ENCODE measurements around the gene KRT14. TPM values are rescaled to one million over a fixed set of nuclear protein-coding genes. Genes with fewer than 3 reads are reported as not detected.

Gene KRT14
- total RNA-seq, 1 donor from 2014 or later = 1.0 TPM

DNA sequence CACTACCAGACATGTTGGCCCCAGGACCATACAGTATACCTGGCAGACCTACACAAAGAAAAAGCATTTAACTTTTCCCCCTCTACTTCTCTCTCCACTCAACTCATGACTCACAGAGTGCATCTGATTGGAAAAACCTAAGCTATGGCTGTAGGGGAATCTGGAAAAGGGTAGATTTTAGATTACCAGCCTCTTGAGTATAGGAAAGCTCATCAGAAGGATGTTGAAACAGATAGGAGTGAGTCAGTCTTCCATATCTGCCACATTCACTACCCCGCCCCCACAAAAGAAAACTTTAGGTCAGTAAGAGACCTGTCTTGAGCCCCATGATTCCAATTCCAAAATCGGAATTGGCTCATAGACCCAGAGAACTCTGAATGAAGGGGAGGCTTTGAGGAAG lies 27.1 kb downstream of the KRT14 start:
- H3K27me3 ChIP-seq (ENCODE audit: insufficient read depth, low read length) = peaks cover 38% of the 10 kb centered on the region
- H3K9me3 Mint-ChIP-seq (ENCODE audit: unreplicated experiment) = no peaks in the 10 kb centered on the region

GRCh38 chr17:41556931-41557330 lies 29.8 kb downstream of the KRT14 start:
- H3K9ac ChIP-seq (ENCODE audit: low read length) = no peak overlapping the region
- H3K9me3 Mint-ChIP-seq (ENCODE audit: unreplicated experiment) = no peaks in the 10 kb centered on the region
- DNase-seq (ENCODE audit: low read depth) (no peak), FAIRE-seq (no peak)
- no peaks in the 10 kb centered on the region for H3K36me3 ChIP-seq (ENCODE audit: insufficient read depth, low read length)
- peaks cover 29% of the 10 kb centered on the region for H3K27me3 Mint-ChIP-seq (ENCODE audit: low read depth, unreplicated experiment)
- no peaks in the 10 kb centered on the region for H3K36me3 Mint-ChIP-seq (ENCODE audit: low read depth, unreplicated experiment)
- peaks cover 20% of the 10 kb centered on the region for H3K27me3 ChIP-seq (ENCODE audit: insufficient read depth, low read length)
- no peaks in the 10 kb centered on the region for H3K4me1 ChIP-seq (ENCODE audit: insufficient read depth, low read length)
- TF ChIP-seq, protein P1, sequence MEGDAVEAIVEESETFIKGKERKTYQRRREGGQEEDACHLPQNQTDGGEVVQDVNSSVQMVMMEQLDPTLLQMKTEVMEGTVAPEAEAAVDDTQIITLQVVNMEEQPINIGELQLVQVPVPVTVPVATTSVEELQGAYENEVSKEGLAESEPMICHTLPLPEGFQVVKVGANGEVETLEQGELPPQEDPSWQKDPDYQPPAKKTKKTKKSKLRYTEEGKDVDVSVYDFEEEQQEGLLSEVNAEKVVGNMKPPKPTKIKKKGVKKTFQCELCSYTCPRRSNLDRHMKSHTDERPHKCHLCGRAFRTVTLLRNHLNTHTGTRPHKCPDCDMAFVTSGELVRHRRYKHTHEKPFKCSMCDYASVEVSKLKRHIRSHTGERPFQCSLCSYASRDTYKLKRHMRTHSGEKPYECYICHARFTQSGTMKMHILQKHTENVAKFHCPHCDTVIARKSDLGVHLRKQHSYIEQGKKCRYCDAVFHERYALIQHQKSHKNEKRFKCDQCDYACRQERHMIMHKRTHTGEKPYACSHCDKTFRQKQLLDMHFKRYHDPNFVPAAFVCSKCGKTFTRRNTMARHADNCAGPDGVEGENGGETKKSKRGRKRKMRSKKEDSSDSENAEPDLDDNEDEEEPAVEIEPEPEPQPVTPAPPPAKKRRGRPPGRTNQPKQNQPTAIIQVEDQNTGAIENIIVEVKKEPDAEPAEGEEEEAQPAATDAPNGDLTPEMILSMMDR (IDR thresholded peaks at IDR 0.05; ENCODE audit: insufficient read depth, low read depth, low read length) = no peak
- no peak for TF ChIP-seq EZH2 (IDR thresholded peaks at IDR 0.05; ENCODE audit: insufficient read depth, low read length)
- no peak overlapping the region for H2AFZ ChIP-seq (ENCODE audit: low read depth, low read length)
- H4K20me1 ChIP-seq (ENCODE audit: insufficient read depth, low read length) = no peaks in the 10 kb centered on the region
- no peak overlapping the region for H3K27ac Mint-ChIP-seq (ENCODE audit: unreplicated experiment)
- H3K27ac ChIP-seq (ENCODE audit: low read depth, low read length) = no peak overlapping the region
- H3K4me2 ChIP-seq (ENCODE audit: low read length) = no peak overlapping the region
- no peak overlapping the region for H3K4me3 ChIP-seq (ENCODE audit: insufficient read depth, low read depth, low read length)
- no peaks in the 10 kb centered on the region for H3K79me2 ChIP-seq (ENCODE audit: insufficient read depth, low read length)
- no peaks in the 10 kb centered on the region for H3K9me3 ChIP-seq (ENCODE audit: insufficient read depth, low read depth, low read length)
- H3K4me3 Mint-ChIP-seq (ENCODE audit: unreplicated experiment) = no peak overlapping the region
- peaks cover 5% of the 10 kb centered on the region for H3K4me1 Mint-ChIP-seq (ENCODE audit: low read depth, unreplicated experiment)

More for the DNA sequence above, 27.1 kb downstream of the KRT14 start:
- Histone ChIP-seq H3K9ac (ENCODE audit: low read length) (no peak overlapping the region), H3K9me3 (ENCODE audit: insufficient read depth, low read depth, low read length) (no peaks in the 10 kb centered on the region), H3K4me2 (ENCODE audit: low read length) (no peak overlapping the region), H3K4me3 (ENCODE audit: insufficient read depth, low read depth, low read length) (no peak overlapping the region), H2AFZ (ENCODE audit: low read depth, low read length) (no peak overlapping the region), H3K4me1 (ENCODE audit: insufficient read depth, low read length) (no peaks in the 10 kb centered on the region), H3K79me2 (ENCODE audit: insufficient read depth, low read length) (no peaks in the 10 kb centered on the region), H4K20me1 (ENCODE audit: insufficient read depth, low read length) (no peaks in the 10 kb centered on the region), H3K27ac (ENCODE audit: low read depth, low read length) (no peak overlapping the region), H3K36me3 (ENCODE audit: insufficient read depth, low read length) (no peaks in the 10 kb centered on the region)
- no peak overlapping the region for H3K27ac Mint-ChIP-seq (ENCODE audit: unreplicated experiment)
- TF ChIP-seq, protein P1 (IDR thresholded peaks at IDR 0.05; ENCODE audit: insufficient read depth, low read depth, low read length) = no peak
- no peak for TF ChIP-seq EZH2 (IDR thresholded peaks at IDR 0.05; ENCODE audit: insufficient read depth, low read length)
- DNase-seq (ENCODE audit: low read depth) (peak; percentile 30), FAIRE-seq (no peak)
- peaks cover 28% of the 10 kb centered on the region for H3K27me3 Mint-ChIP-seq (ENCODE audit: low read depth, unreplicated experiment)
- peaks cover 5% of the 10 kb centered on the region for H3K4me1 Mint-ChIP-seq (ENCODE audit: low read depth, unreplicated experiment)
- H3K36me3 Mint-ChIP-seq (ENCODE audit: low read depth, unreplicated experiment) = no peaks in the 10 kb centered on the region
- no peak overlapping the region for H3K4me3 Mint-ChIP-seq (ENCODE audit: unreplicated experiment)

DNA sequence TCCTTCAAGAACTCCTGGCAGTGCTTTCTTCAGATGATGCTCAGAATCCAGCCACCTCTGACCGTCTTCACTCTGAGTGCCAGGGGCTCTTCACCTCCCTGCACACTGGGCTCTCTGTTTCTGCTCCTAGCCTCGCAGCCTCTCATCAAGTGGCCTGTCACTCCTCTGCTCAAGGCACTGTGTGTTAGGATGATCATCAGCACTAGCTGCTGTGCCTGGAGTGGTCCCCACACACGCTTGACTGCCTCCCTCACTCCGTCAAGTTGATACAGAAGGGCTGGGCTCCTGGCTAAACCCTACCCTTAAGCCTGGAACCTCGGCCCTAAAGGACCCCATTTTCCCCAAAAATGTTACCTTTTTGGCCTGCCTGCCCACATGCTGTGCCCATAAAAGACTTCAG lies 30.4 kb downstream of the KRT14 start:
- no peak for FAIRE-seq
- Mint-ChIP-seq H3K36me3 (ENCODE audit: low read depth, unreplicated experiment) (no peaks in the 10 kb centered on the region), H3K4me1 (ENCODE audit: low read depth, unreplicated experiment) (peaks cover 5% of the 10 kb centered on the region), H3K27ac (ENCODE audit: unreplicated experiment) (no peak overlapping the region), H3K4me3 (ENCODE audit: unreplicated experiment) (no peak overlapping the region), H3K27me3 (ENCODE audit: low read depth, unreplicated experiment) (peaks cover 31% of the 10 kb centered on the region), H3K9me3 (ENCODE audit: unreplicated experiment) (no peaks in the 10 kb centered on the region)
- TF ChIP-seq, protein P1 (IDR thresholded peaks at IDR 0.05; ENCODE audit: insufficient read depth, low read depth, low read length) = no peak
- no peak for TF ChIP-seq EZH2 (IDR thresholded peaks at IDR 0.05; ENCODE audit: insufficient read depth, low read length)
- Histone ChIP-seq H4K20me1 (ENCODE audit: insufficient read depth, low read length) (no peaks in the 10 kb centered on the region), H3K9ac (ENCODE audit: low read length) (no peak overlapping the region), H2AFZ (ENCODE audit: low read depth, low read length) (no peak overlapping the region), H3K36me3 (ENCODE audit: insufficient read depth, low read length) (no peaks in the 10 kb centered on the region), H3K4me1 (ENCODE audit: insufficient read depth, low read length) (peaks cover 6% of the 10 kb centered on the region), H3K27ac (ENCODE audit: low read depth, low read length) (no peak overlapping the region), H3K79me2 (ENCODE audit: insufficient read depth, low read length) (no peaks in the 10 kb centered on the region), H3K4me3 (ENCODE audit: insufficient read depth, low read depth, low read length) (no peak overlapping the region), H3K4me2 (ENCODE audit: low read length) (no peak overlapping the region), H3K27me3 (ENCODE audit: insufficient read depth, low read length) (peaks cover 20% of the 10 kb centered on the region), H3K9me3 (ENCODE audit: insufficient read depth, low read depth, low read length) (no peaks in the 10 kb centered on the region)
- no peak for DNase-seq (ENCODE audit: low read depth)

All from astrocyte (in vitro differentiated cells and primary cell).